GM12878 (cell line): ENCODE measurements around the gene OLFML3. TPM values are rescaled to one million over a fixed set of nuclear protein-coding genes. Genes with fewer than 3 reads are reported as not detected.

Experiments
- ATAC-seq: fragments of 200-7000 bp; cut with Tn5 transposase; 3 replicates; pipeline ENCODE4 v1.9.1; 2020; ENCODE audit warnings: mild to moderate bottlenecking, moderate library complexity
- BruUV-seq: library from RNA; stranded (reverse); fragments of 400-500 nt; replicated peaks from 2 replicates; lab custom pipeline; 2021; lab: Mats Ljungman, UMichigan
- CTCF ChIA-PET: fragments of 300-600 bp; sonication (Branson Sonifier 250); formaldehyde crosslinking; extraction: SDS; loops from one replicate; lab custom pipeline; 2021; ENCODE audit warnings: inconsistent platforms; lab: Yijun Ruan, JAX
- POLR2A ChIA-PET: fragments of 350-600 bp; formaldehyde crosslinking; extraction: SDS; loops from one replicate; lab custom pipeline; 2021; ENCODE audit warnings: inconsistent platforms; lab: Charles Lee
- RAD21 ChIA-PET: fragments of 300-600 bp; sonication (Branson Sonifier 250); formaldehyde crosslinking; loops from one replicate; lab custom pipeline; 2023; ENCODE audit warnings: antibody characterized with exemption; ENCODE audit not compliant: unreplicated experiment; lab: Charles Lee
- SMC1A ChIA-PET: fragments of 300-600 bp; sonication (Branson Sonifier 250); formaldehyde crosslinking; loops from one replicate; lab custom pipeline; 2023; ENCODE audit not compliant: unreplicated experiment, uncharacterized antibody; lab: Charles Lee
- DNase-seq: peaks from one replicate; pipeline ENCODE4 v3.0.0-alpha.2; 2011; ENCODE audit warnings: low read depth, low spot score
- FAIRE-seq: peaks from 3 replicates; lab custom pipeline; 2011; peaks lifted over from hg19 to GRCh38; lab: Jason Lieb, UNC
- H2AFZ ChIP-seq: 2 replicates; pipeline ENCODE4 v1.6.0; 2011; ENCODE audit warnings: low read depth, low read length, control low read depth; ENCODE audit not compliant: control insufficient read depth
- H3K27ac ChIP-seq: 2 replicates; pipeline ENCODE4 v1.5.1; 2011; ENCODE audit warnings: control low read depth; ENCODE audit not compliant: control insufficient read depth, insufficient read depth
- H3K27me3 ChIP-seq, 2 experiments: replicated peaks in 1 of 2; 2 replicates each; pipeline versions ENCODE4 v1.6.0 to v1.6.1; 2011; ENCODE audit warnings: low read length in 1 of 2; ENCODE audit not compliant: control insufficient read depth in 2 of 2, insufficient read depth in 2 of 2
- H3K36me3 ChIP-seq, 2 experiments: 2 replicates each; pipeline ENCODE4 v1.5.1; 2011; ENCODE audit warnings: low read length in 1 of 2; ENCODE audit not compliant: control insufficient read depth in 2 of 2, insufficient read depth in 2 of 2
- H3K4me1 ChIP-seq: 2 replicates; pipeline ENCODE4 v1.6.1; 2011; ENCODE audit warnings: mild to moderate bottlenecking, low read length, moderate library complexity, mixed read lengths; ENCODE audit not compliant: control insufficient read depth, insufficient read depth
- H3K4me2 ChIP-seq: 2 replicates; pipeline ENCODE4 v1.6.0; 2011; ENCODE audit warnings: control low read depth; ENCODE audit not compliant: control insufficient read depth, insufficient read depth
- H3K4me3 ChIP-seq: fragments of 200-600 bp; sonication (generic); 2 replicates; pipeline ENCODE4 v1.5.1; 2016
- H3K79me2 ChIP-seq: 2 replicates; pipeline ENCODE4 v1.6.0; 2011; ENCODE audit warnings: low read length; ENCODE audit not compliant: control insufficient read depth, insufficient read depth
- H3K9ac ChIP-seq: 2 replicates; pipeline ENCODE4 v1.8.0; 2011; ENCODE audit warnings: low read length, control low read depth, mixed read lengths; ENCODE audit not compliant: control insufficient read depth, insufficient read depth
- H3K9me3 ChIP-seq: replicated peaks from 3 replicates; pipeline ENCODE4 v1.5.1; 2011; ENCODE audit warnings: mild to moderate bottlenecking, low read length; ENCODE audit not compliant: control insufficient read depth, insufficient read depth
- H4K20me1 ChIP-seq: 2 replicates; pipeline ENCODE4 v1.6.0; 2011; ENCODE audit not compliant: control insufficient read depth, insufficient read depth
- CBX5 ChIP-seq: sonication (generic); IDR thresholded peaks from 2 replicates; pipeline ENCODE4 v1.6.1; 2016; ENCODE audit warnings: low read depth, moderate library complexity, mild to moderate bottlenecking, inconsistent platforms
- CREB1 ChIP-seq: IDR thresholded peaks from 2 replicates; pipeline ENCODE4 v1.6.1; 2012; ENCODE audit warnings: low read depth, mild to moderate bottlenecking, inconsistent platforms
- FOXK2 ChIP-seq: fragments of 450-650 bp; IDR thresholded peaks from 2 replicates; pipeline ENCODE4 v1.6.1; 2017; ENCODE audit warnings: mild to moderate bottlenecking, moderate library complexity
- HDAC6 ChIP-seq: fragments of 200-600 bp; sonication (generic); IDR thresholded peaks from one replicate; pipeline ENCODE4 v1.8.0; 2017; ENCODE audit warnings: antibody characterized with exemption; ENCODE audit not compliant: unreplicated experiment
- HSF1 ChIP-seq: fragments of 150-350 bp; IDR thresholded peaks from 2 replicates; pipeline ENCODE4 v1.6.1; 2014; ENCODE audit warnings: mild to moderate bottlenecking, low read depth, low read length
- JUNB ChIP-seq: IDR thresholded peaks from 2 replicates; pipeline ENCODE4 v1.6.1; 2016; ENCODE audit warnings: antibody characterized with exemption, mild to moderate bottlenecking
- RAD21 ChIP-seq: IDR thresholded peaks from 2 replicates; pipeline ENCODE4 v1.6.1; 2011; ENCODE audit warnings: mild to moderate bottlenecking, low read depth, low read length, moderate library complexity; ENCODE audit not compliant: insufficient read depth
- RAD51 ChIP-seq: fragments of 450-650 bp; IDR thresholded peaks from 2 replicates; pipeline ENCODE4 v1.6.1; 2016; ENCODE audit warnings: moderate library complexity, mild to moderate bottlenecking, inconsistent platforms
- SIN3A ChIP-seq: IDR thresholded peaks from 2 replicates; pipeline ENCODE4 v1.6.1; 2012; ENCODE audit warnings: low read depth, low read length, improper control_type of control experiment
- SMAD1 ChIP-seq: fragments of 450-650 bp; IDR thresholded peaks from 2 replicates; pipeline ENCODE4 v1.6.1; 2018; ENCODE audit warnings: mild to moderate bottlenecking, low read depth; ENCODE audit not compliant: partially characterized antibody
- STAT3 ChIP-seq: IDR thresholded peaks from 2 replicates; pipeline ENCODE4 v1.6.1; 2011; ENCODE audit warnings: low read depth, low read length, improper control_type of control experiment
- YY1 ChIP-seq: IDR thresholded peaks from 2 replicates; pipeline ENCODE4 v1.6.1; 2011; ENCODE audit warnings: low read depth, mild to moderate bottlenecking, low read length
- ZBTB33 ChIP-seq: fragments of 450-650 bp; IDR thresholded peaks from 2 replicates; pipeline ENCODE4 v1.6.1; 2017; ENCODE audit warnings: mild to moderate bottlenecking
- WGBS: methylation state at CpG from one replicate; pipeline ENCODE4 v1.1.6; 2016; ENCODE audit warnings: low lambda C conversion rate; ENCODE audit not compliant: insufficient replicate concordance, insufficient coverage; ENCODE audit errors: missing lambda C conversion rate; 5-methylcytosine and 5-hydroxymethylcytosine counted together
- in situ Hi-C: fragments of 300-500 bp; cut with MboI; formaldehyde crosslinking; loops from 9 replicates; pipeline ENCODE4 v1.14.3; 2018; ENCODE audit warnings: mixed read lengths
- intact Hi-C: fragments of 100-400 bp; cut with micrococcal nuclease; formaldehyde crosslinking; loops from one replicate; pipeline ENCODE4 v1.14.2; 2022; ENCODE audit not compliant: unreplicated experiment
- polyA plus RNA-seq, 11 experiments: library from polyadenylated mRNA; depleted of rRNA in 4 of 11; unstranded in 6 of 11; stranded (reverse) in 5 of 11; fragments of >200 nt; fragmentation: Nextera tagmentation in 4 of 11; fragmentation: Illumina TruSeq in 1 of 11; extraction: Ambion mirVana in 4 of 11; extraction: Trizol in 1 of 11; gene quantifications; 1 replicate in 1 of 11; 2 replicates in 10 of 11; pipeline versions ENCODE4 v1.2.1 to v1.2.3, GENCODE V29; 2011 to 2016; ENCODE audit warnings: inconsistent platforms in 2 of 11, missing spikeins in 2 of 11, low read depth in 1 of 11
- total RNA-seq, 4 experiments: library from RNA; depleted of rRNA in 3 of 4; stranded (reverse); fragments of >200 nt in 3 of 4; fragmentation: Illumina TruSeq in 1 of 4; extraction: Trizol in 1 of 4; gene quantifications; 2 replicates each; pipeline versions ENCODE4 v1.2.1 to v1.2.3, GENCODE V29; 2013 to 2021

Gene OLFML3
- total and polyA plus RNA-seq, 10 of the 15 experiments (the other 5 are each of a cell fraction or from before 2014, with no cell fraction given) = 0.03 TPM; not detected in 9

DNA sequence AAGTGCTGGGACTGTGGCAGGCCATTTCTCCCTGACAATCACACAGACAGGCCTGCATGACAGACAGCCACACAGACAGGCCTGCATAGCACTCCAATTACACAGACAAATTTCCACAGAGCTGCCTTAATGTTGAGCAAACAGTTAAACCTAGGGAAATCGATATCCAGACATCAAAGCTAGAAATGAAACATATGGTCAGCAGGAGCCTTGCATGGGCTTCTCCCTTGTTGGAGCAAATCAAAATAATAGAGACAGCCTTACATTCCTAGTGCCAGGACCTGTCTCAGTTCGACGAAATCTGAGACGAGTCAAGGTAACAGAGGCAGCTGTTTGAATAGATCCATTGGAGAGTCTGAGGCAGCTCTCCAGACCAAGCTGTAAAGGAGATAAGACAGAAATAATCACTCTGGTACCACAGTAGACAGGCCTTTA lies 42.4 kb downstream of the OLFML3 start (continued):
- TF ChIP-seq ZBTB33 = no peak
- no peak for TF ChIP-seq RAD51

GRCh38 chr1:114022877-114023276 lies 43.6 kb downstream of the OLFML3 start:
- WGBS = 97% methylated on average over 2 of the region's 2 CpGs
- no peaks in the 10 kb centered on the region for H4K20me1 ChIP-seq
- ATAC-seq (no peak), DNase-seq (no peak), FAIRE-seq (no peak)
- RAD21 ChIA-PET = no interaction called here
- no peaks in the 10 kb centered on the region; the same call in 2 of the 3 replicates for H3K9me3 ChIP-seq
- H3K79me2 ChIP-seq = no peaks in the 10 kb centered on the region
- in situ Hi-C loops = no loop called here
- no peaks in the 10 kb centered on the region for H3K4me1 ChIP-seq
- H3K4me2 ChIP-seq = no peak overlapping the region
- BruUV-seq = no TSS peak
- H3K27me3 ChIP-seq = no peaks in the 10 kb centered on the region; a peak in 2 of 4 replicates
- intact Hi-C loops = no loop called here
- no peaks in the 10 kb centered on the region for H3K36me3 ChIP-seq
- H2AFZ ChIP-seq = no peak overlapping the region
- no peak for TF ChIP-seq SIN3A
- no peak for TF ChIP-seq JUNB
- TF ChIP-seq FOXK2 = no peak
- no peak for TF ChIP-seq HDAC6
- no peak for TF ChIP-seq CBX5
- TF ChIP-seq YY1 = no peak
- TF ChIP-seq HSF1 = no peak
- no peak for TF ChIP-seq SMAD1
- no peak for TF ChIP-seq STAT3
- no peak for TF ChIP-seq CREB1
- TF ChIP-seq RAD21 = no peak
- H3K27ac ChIP-seq = no peak overlapping the region
- POLR2A ChIA-PET = no interaction called here
- no peak overlapping the region for H3K4me3 ChIP-seq
- H3K9ac ChIP-seq = no peak overlapping the region
- CTCF ChIA-PET = no interaction called here
- SMC1A ChIA-PET = interaction anchor here (1.2 kb wide), 1 partner anchor 30 kb away, joined by 3 read pairs; no protein-coding TSS in a partner anchor
